Stomach smooth muscle (tissue), 2 donors: ENCODE measurements around the gene SMARCB1.
A peak's percentile ranks its signal among the peaks of the same experiment; 100 is the strongest.

Experiments
- H3K27ac ChIP-seq: one replicate; pipeline ENCODE4 v1.7.0; 2013; ENCODE audit warnings: mild to moderate bottlenecking, low read length, inconsistent platforms
- H3K27me3 ChIP-seq, 2 donors: one replicate each; pipeline ENCODE4 v1.7.0; 2013; ENCODE audit warnings: low read length in 2 of 2; ENCODE audit not compliant: insufficient read depth in 2 of 2, control insufficient read depth in 1 of 2
- H3K36me3 ChIP-seq, 2 donors: one replicate each; pipeline ENCODE4 v1.7.0; 2013; ENCODE audit warnings: low read length in 2 of 2; ENCODE audit not compliant: control insufficient read depth in 2 of 2, insufficient read depth in 2 of 2
- H3K4me1 ChIP-seq: one replicate; pipeline ENCODE4 v1.7.0; 2013; ENCODE audit warnings: low read length; ENCODE audit not compliant: control insufficient read depth, insufficient read depth
- H3K4me3 ChIP-seq, 2 donors: one replicate each; pipeline ENCODE4 v1.7.0; 2013; ENCODE audit warnings: low read length in 2 of 2
- H3K9ac ChIP-seq, 2 donors: one replicate each; pipeline ENCODE4 v1.7.0; 2013; ENCODE audit warnings: low read length in 2 of 2, mild to moderate bottlenecking in 1 of 2
- H3K9me3 ChIP-seq, 2 donors: one replicate each; pipeline ENCODE4 v1.7.0; 2013; ENCODE audit warnings: low read length in 2 of 2; ENCODE audit not compliant: control insufficient read depth in 2 of 2
- donor health status: healthy.
- donor health status: Pancreatic carcinoma.

The SMARCB1 gene

GRCh38 chr22:23773483-23774113 is 13.2 kb upstream of the SMARCB1 start:
- Histone ChIP-seq H3K27ac (no peak overlapping the region), H3K4me3 (peak overlapping the region; percentile 77 to 81), H3K9ac (peak overlapping the region; percentile 26 to 55), H3K9me3 (no peaks in the 10 kb centered on the region), H3K4me1 (peaks cover 56% of the 10 kb centered on the region), H3K36me3 (no peaks in the 10 kb centered on the region), H3K27me3 (no peaks in the 10 kb centered on the region)

- H3K36me3 ChIP-seq: no peaks in the 10 kb centered on the region
- H3K4me3 ChIP-seq: peak overlapping the region in 1 of 2 donors; percentile 29
- H3K9ac ChIP-seq: peak overlapping the region in 1 of 2 donors; percentile 36
- no peaks in the 10 kb centered on the region for H3K27me3 ChIP-seq
- no peak overlapping the region for H3K27ac ChIP-seq
- no peaks in the 10 kb centered on the region for H3K9me3 ChIP-seq
- H3K4me1 ChIP-seq: peaks cover 51% of the 10 kb centered on the region
These were observed 12.4 kb upstream of the SMARCB1 start for GRCh38 chr22:23774114-23774921.

- Histone ChIP-seq H3K4me3 (no peak overlapping the region), H3K9ac (peak overlapping the region in 1 of 2 donors; percentile 29), H3K9me3 (no peaks in the 10 kb centered on the region), H3K27me3 (no peaks in the 10 kb centered on the region), H3K36me3 (no peaks in the 10 kb centered on the region), H3K27ac (no peak overlapping the region), H3K4me1 (peaks cover 49% of the 10 kb centered on the region)
These were observed 11.8 kb upstream of the SMARCB1 start for GRCh38 chr22:23774922-23775436.

- H3K9me3 ChIP-seq: no peaks in the 10 kb centered on the region
- no peak overlapping the region for H3K9ac ChIP-seq
- no peaks in the 10 kb centered on the region for H3K27me3 ChIP-seq
- H3K4me3 ChIP-seq: no peak overlapping the region
- H3K4me1 ChIP-seq: peaks cover 49% of the 10 kb centered on the region
- H3K27ac ChIP-seq: no peak overlapping the region
- H3K36me3 ChIP-seq: no peaks in the 10 kb centered on the region
These were observed 10.9 kb upstream of the SMARCB1 start for GRCh38 chr22:23775779-23776375.

GRCh38 chr22:23777776-23778576 is 8.8 kb upstream of the SMARCB1 start:
- no peaks in the 10 kb centered on the region for H3K9me3 ChIP-seq
- peak overlapping the region; percentile 37 for H3K27ac ChIP-seq
- H3K4me1 ChIP-seq: peaks cover 39% of the 10 kb centered on the region

GRCh38 chr22:23778577-23778900 is 8.2 kb upstream of the SMARCB1 start:
- Histone ChIP-seq H3K27me3 (no peaks in the 10 kb centered on the region), H3K9me3 (no peaks in the 10 kb centered on the region), H3K9ac (no peak overlapping the region), H3K4me3 (no peak overlapping the region), H3K36me3 (peaks cover 0 to 3% of the 10 kb centered on the region in 2 donors), H3K4me1 (peaks cover 33% of the 10 kb centered on the region), H3K27ac (peak overlapping the region; percentile 37)

More at GRCh38 chr22:23777776-23778576, 8.8 kb upstream of the SMARCB1 start:
- Histone ChIP-seq H3K36me3 (peaks cover 0 to 3% of the 10 kb centered on the region in 2 donors), H3K4me3 (no peak overlapping the region), H3K9ac (peak overlapping the region in 1 of 2 donors; percentile 29), H3K27me3 (no peaks in the 10 kb centered on the region)

- Histone ChIP-seq H3K9ac (no peak overlapping the region), H3K27ac (no peak overlapping the region), H3K4me3 (no peak overlapping the region), H3K4me1 (peaks cover 28% of the 10 kb centered on the region), H3K27me3 (no peaks in the 10 kb centered on the region), H3K36me3 (peaks cover 0 to 3% of the 10 kb centered on the region in 2 donors), H3K9me3 (no peaks in the 10 kb centered on the region)
These were observed 7.7 kb upstream of the SMARCB1 start for GRCh38 chr22:23779083-23779482.

GRCh38 chr22:23779731-23780130 is 7.0 kb upstream of the SMARCB1 start:
- Histone ChIP-seq H3K27me3 (no peaks in the 10 kb centered on the region), H3K9me3 (no peaks in the 10 kb centered on the region), H3K4me1 (peaks cover 21% of the 10 kb centered on the region), H3K4me3 (no peak overlapping the region), H3K27ac (no peak overlapping the region), H3K9ac (no peak overlapping the region), H3K36me3 (peaks cover 0 to 3% of the 10 kb centered on the region in 2 donors)

GRCh38 chr22:23780146-23780748 is 6.5 kb upstream of the SMARCB1 start:
- Histone ChIP-seq H3K27ac (no peak overlapping the region), H3K4me3 (no peak overlapping the region), H3K4me1 (peaks cover 16% of the 10 kb centered on the region), H3K36me3 (peaks cover 0 to 3% of the 10 kb centered on the region in 2 donors), H3K9me3 (no peaks in the 10 kb centered on the region), H3K27me3 (no peaks in the 10 kb centered on the region), H3K9ac (no peak overlapping the region)

- peaks cover 15% of the 10 kb centered on the region for H3K4me1 ChIP-seq
- H3K27ac ChIP-seq: no peak overlapping the region
- H3K9ac ChIP-seq: no peak overlapping the region
These were observed 5.7 kb upstream of the SMARCB1 start for GRCh38 chr22:23781065-23781464.

More at GRCh38 chr22:23781065-23781464, 5.7 kb upstream of the SMARCB1 start:
- H3K27me3 ChIP-seq: no peaks in the 10 kb centered on the region
- H3K36me3 ChIP-seq: peaks cover 0 to 3% of the 10 kb centered on the region in 2 donors
- H3K9me3 ChIP-seq: no peaks in the 10 kb centered on the region
- no peak overlapping the region for H3K4me3 ChIP-seq
